H1 (cell line): ENCODE data around the gene GTF2H1. TPM values are rescaled to one million over a fixed set of nuclear protein-coding genes. Genes with fewer than 3 reads are reported as not detected.

Experiments
- CTCF ChIA-PET: fragments of 300-600 bp; sonication (Branson Sonifier 250); formaldehyde crosslinking; loops from one replicate; lab custom pipeline; 2021; ENCODE audit not compliant: partially characterized antibody; lab: Charles Lee
- POLR2A ChIA-PET: fragments of 300-600 bp; sonication (Branson Sonifier 250); formaldehyde crosslinking; loops from one replicate; lab custom pipeline; 2021; ENCODE audit warnings: inconsistent platforms; ENCODE audit not compliant: partially characterized antibody; lab: Charles Lee
- DNase-seq, 2 experiments: peaks; one replicate each; pipeline versions ENCODE4 v3.0.0 to v3.0.0-alpha.2; 2010 to 2022; ENCODE audit warnings: low spot score in 2 of 2, low read depth in 1 of 2, mixed read lengths in 1 of 2
- FAIRE-seq: peaks from 2 replicates; lab custom pipeline; 2011; peaks lifted over from hg19 to GRCh38; lab: Jason Lieb, UNC
- H2AFZ ChIP-seq: 2 replicates; pipeline ENCODE4 v1.8.1; 2012; ENCODE audit warnings: low read length, inconsistent platforms
- H2AK5ac ChIP-seq: 2 replicates; pipeline ENCODE4 v1.6.1; 2013; ENCODE audit warnings: low read depth, low read length
- H2BK120ac ChIP-seq: replicated peaks from 2 replicates; pipeline ENCODE3; 2013; ENCODE audit warnings: low read depth, low read length, inconsistent platforms
- H2BK12ac ChIP-seq: 2 replicates; pipeline ENCODE4 v1.6.1; 2013; ENCODE audit warnings: low read depth, low read length
- H2BK15ac ChIP-seq: 2 replicates; pipeline ENCODE4 v1.6.1; 2013; ENCODE audit warnings: low read length
- H2BK20ac ChIP-seq: 2 replicates; pipeline ENCODE4 v1.6.1; 2013; ENCODE audit warnings: low read length
- H2BK5ac ChIP-seq: 2 replicates; pipeline ENCODE4 v1.6.1; 2013; ENCODE audit warnings: low read depth, low read length
- H3K14ac ChIP-seq: 2 replicates; pipeline ENCODE4 v1.6.1; 2013; ENCODE audit warnings: inconsistent platforms; ENCODE audit not compliant: insufficient read length
- H3K18ac ChIP-seq: 2 replicates; pipeline ENCODE4 v1.6.1; 2013; ENCODE audit warnings: low read length; ENCODE audit errors: extremely low read depth
- H3K23ac ChIP-seq: 2 replicates; pipeline ENCODE4 v1.6.1; 2013; ENCODE audit warnings: inconsistent platforms; ENCODE audit not compliant: insufficient read length
- H3K23me2 ChIP-seq: 2 replicates; pipeline ENCODE4 v1.6.1; 2013; ENCODE audit warnings: low read depth, low read length
- H3K27ac ChIP-seq: 2 replicates; pipeline ENCODE4 v1.6.1; 2011; ENCODE audit warnings: low read depth, low read length, inconsistent platforms
- H3K27me3 ChIP-seq, 4 experiments: replicated peaks in 1 of 4; 1 replicate in 1 of 4; 2 replicates in 3 of 4; pipeline versions ENCODE4 v1.6.1 to v1.8.1; 2011 to 2013; ENCODE audit warnings: low read length in 3 of 4, mild to moderate bottlenecking in 3 of 4, inconsistent platforms in 2 of 4, mixed read lengths in 2 of 4, moderate library complexity in 1 of 4; ENCODE audit not compliant: control insufficient read depth in 3 of 4, insufficient read depth in 3 of 4; ENCODE audit errors: extremely low read depth in 1 of 4
- H3K36me3 ChIP-seq, 4 experiments: 2 replicates each; pipeline versions ENCODE4 v1.6.1 to v1.8.1; 2011 to 2013; ENCODE audit warnings: mild to moderate bottlenecking in 4 of 4, low read length in 3 of 4, moderate library complexity in 2 of 4, control low read depth in 1 of 4, inconsistent platforms in 1 of 4; ENCODE audit not compliant: insufficient read depth in 4 of 4, control insufficient read depth in 2 of 4
- H3K4ac ChIP-seq: replicated peaks from 2 replicates; pipeline ENCODE3; 2013; ENCODE audit warnings: low read length, low read depth, mixed read lengths, inconsistent platforms; ENCODE audit not compliant: insufficient read length
- H3K4me1 ChIP-seq, 4 experiments: replicated peaks in 1 of 4; 1 replicate in 1 of 4; 2 replicates in 3 of 4; pipeline versions ENCODE4 v1.6.1 to v1.8.1; 2011 to 2013; ENCODE audit warnings: low read length in 3 of 4, inconsistent platforms in 2 of 4, mixed read lengths in 1 of 4; ENCODE audit not compliant: insufficient read depth in 4 of 4, control insufficient read depth in 3 of 4
- H3K4me2 ChIP-seq, 2 experiments: 2 replicates each; pipeline versions ENCODE4 v1.6.1 to v1.8.1; 2011 to 2013; ENCODE audit warnings: low read depth in 2 of 2, low read length in 2 of 2, control low read depth in 1 of 2, inconsistent platforms in 1 of 2, mild to moderate bottlenecking in 1 of 2; ENCODE audit not compliant: insufficient read depth in 1 of 2
- H3K4me3 ChIP-seq, 4 experiments: fragments of 200-600, 300-600 bp in 1 of 4; sonication (generic), shearing (Covaris generic), sonication (Bioruptor Twin) in 1 of 4; 2 replicates each; pipeline versions ENCODE4 v1.5.1 to v1.8.1; 2011 to 2016; ENCODE audit warnings: low read length in 4 of 4, low read depth in 3 of 4, control low read depth in 2 of 4, inconsistent platforms in 2 of 4, mild to moderate bottlenecking in 2 of 4, mixed read lengths in 1 of 4, moderate library complexity in 1 of 4; ENCODE audit not compliant: insufficient read depth in 2 of 4; ENCODE audit errors: extremely low read depth in 1 of 4
- H3K56ac ChIP-seq: replicated peaks from 2 replicates; pipeline ENCODE3; 2013; ENCODE audit warnings: low read depth, mild to moderate bottlenecking, mixed read lengths, low read length, inconsistent platforms; ENCODE audit not compliant: insufficient read length
- H3K79me1 ChIP-seq: 2 replicates; pipeline ENCODE4 v1.6.1; 2013; ENCODE audit warnings: low read depth, low read length, control low read depth
- H3K79me2 ChIP-seq, 2 experiments: 2 replicates each; pipeline versions ENCODE4 v1.6.1 to v1.8.1; 2012 to 2013; ENCODE audit warnings: low read length in 2 of 2, mild to moderate bottlenecking in 2 of 2, inconsistent platforms in 1 of 2; ENCODE audit not compliant: insufficient read depth in 2 of 2, control insufficient read depth in 1 of 2
- H3K9ac ChIP-seq, 4 experiments: replicated peaks in 1 of 4; 1 replicate in 1 of 4; 2 replicates in 3 of 4; pipeline versions ENCODE4 v1.6.1 to v1.8.1; 2011 to 2013; ENCODE audit warnings: low read depth in 3 of 4, low read length in 3 of 4, control low read depth in 2 of 4, mild to moderate bottlenecking in 2 of 4, moderate library complexity in 2 of 4, inconsistent platforms in 1 of 4; ENCODE audit errors: extremely low read depth in 1 of 4
- H3K9me3 ChIP-seq, 2 experiments: 2 replicates each; pipeline versions ENCODE4 v1.6.1 to v1.8.1; 2012 to 2013; ENCODE audit warnings: mild to moderate bottlenecking in 2 of 2, moderate library complexity in 2 of 2, control low read depth in 1 of 2, inconsistent platforms in 1 of 2, low read depth in 1 of 2, low read length in 1 of 2, mixed read lengths in 1 of 2; ENCODE audit not compliant: insufficient read depth in 2 of 2
- H4K20me1 ChIP-seq, 2 experiments: replicated peaks in 1 of 2; 2 replicates each; pipeline versions ENCODE3 to v1.8.1; 2011 to 2013; ENCODE audit warnings: inconsistent platforms in 2 of 2, low read length in 2 of 2, mild to moderate bottlenecking in 1 of 2; ENCODE audit not compliant: insufficient read depth in 2 of 2, control insufficient read depth in 1 of 2
- H4K5ac ChIP-seq: 2 replicates; pipeline ENCODE4 v1.6.1; 2013; ENCODE audit warnings: low read length, low read depth, mixed read lengths, inconsistent platforms; ENCODE audit not compliant: insufficient read length
- H4K8ac ChIP-seq: 2 replicates; pipeline ENCODE4 v1.8.0; 2013; ENCODE audit warnings: mild to moderate bottlenecking, moderate library complexity, low read length, inconsistent platforms; ENCODE audit not compliant: insufficient read depth; ENCODE audit errors: extremely low read depth
- H4K91ac ChIP-seq: replicated peaks from 2 replicates; pipeline ENCODE3; 2013; ENCODE audit warnings: low read length, mixed read lengths, inconsistent platforms; ENCODE audit not compliant: insufficient read length
- CEBPB ChIP-seq: IDR thresholded peaks from 2 replicates; pipeline ENCODE4 v1.6.1; 2012; ENCODE audit warnings: low read depth, low read length
- CHD1 ChIP-seq: IDR thresholded peaks from 2 replicates; pipeline ENCODE4 v1.6.1; 2012; ENCODE audit warnings: low read depth, low read length, improper control_type of control experiment
- E2F6 ChIP-seq: IDR thresholded peaks from 2 replicates; pipeline ENCODE4 v1.6.1; 2012; ENCODE audit warnings: inconsistent platforms
- EZH2 ChIP-seq: fragments of 200-600 bp; sonication (generic); IDR thresholded peaks from 2 replicates; pipeline ENCODE4 v1.7.1; 2012; ENCODE audit warnings: low read depth, mild to moderate bottlenecking, moderate library complexity, low read length, inconsistent platforms; ENCODE audit not compliant: severe bottlenecking
- JUND ChIP-seq: IDR thresholded peaks from 2 replicates; pipeline ENCODE4 v1.6.1; 2011; ENCODE audit warnings: mild to moderate bottlenecking, improper control_type of control experiment, low read length
- NANOG ChIP-seq: IDR thresholded peaks from 2 replicates; pipeline ENCODE4 v1.6.1; 2011; ENCODE audit warnings: low read length, low read depth, mild to moderate bottlenecking, inconsistent platforms; ENCODE audit not compliant: insufficient read depth, poor library complexity, severe bottlenecking
- POU5F1 ChIP-seq: IDR thresholded peaks from 2 replicates; pipeline ENCODE4 v1.6.1; 2011; ENCODE audit warnings: low read depth, mild to moderate bottlenecking, low read length, moderate library complexity
- SP1 ChIP-seq: IDR thresholded peaks from 2 replicates; pipeline ENCODE4 v1.6.1; 2011; ENCODE audit warnings: low read depth, low read length
- SP2 ChIP-seq: IDR thresholded peaks from 2 replicates; pipeline ENCODE4 v1.6.1; 2012; ENCODE audit warnings: mild to moderate bottlenecking, low read length, inconsistent platforms
- SP4 ChIP-seq: IDR thresholded peaks from 2 replicates; pipeline ENCODE4 v1.6.1; 2012; ENCODE audit warnings: low read length, inconsistent platforms
- SRF ChIP-seq: IDR thresholded peaks from 2 replicates; pipeline ENCODE4 v1.6.1; 2011; ENCODE audit warnings: mild to moderate bottlenecking, low read depth, low read length, moderate library complexity
- WGBS, 2 experiments: shearing (Covaris generic) in 1 of 2; methylation state at CpG; one replicate each; pipeline versions ENCODE4 v1.1.6 to v1.1.7; 2013 to 2015; ENCODE audit warnings: low lambda C conversion rate in 2 of 2, mixed read lengths in 2 of 2, inconsistent platforms in 1 of 2, low coverage in 1 of 2, missing lambda C conversion rate in 1 of 2; ENCODE audit not compliant: insufficient replicate concordance in 2 of 2, insufficient coverage in 1 of 2, insufficient read length in 1 of 2; ENCODE audit errors: extremely low coverage in 1 of 2, missing lambda C conversion rate in 1 of 2; 5-methylcytosine and 5-hydroxymethylcytosine counted together
- polyA plus RNA-seq, 7 experiments: library from polyadenylated mRNA; depleted of rRNA in 3 of 7; stranded (reverse) in 5 of 7; unstranded in 2 of 7; fragments of >200 nt in 5 of 7; fragments of 200-250 nt in 2 of 7; gene quantifications; 1 replicate in 5 of 7; 2 replicates in 1 of 7; 4 replicates in 1 of 7; pipeline versions ENCODE4 v1.2.1 to v1.2.3, GENCODE V29; 2011 to 2013; ENCODE audit warnings: missing spikeins in 2 of 7, mixed read lengths in 2 of 7
- total RNA-seq: library from RNA; stranded (reverse); fragmentation: NEBNext Ultra II Directional; extraction: Animal tissue kit (Norgen Biotek cat#: 25700); gene quantifications from 2 replicates; pipeline ENCODE4 v1.2.1, GENCODE V29; 2021
- TF ChIP-seq, protein P1 (sequence below): IDR thresholded peaks from 2 replicates; pipeline ENCODE4 v1.6.1; 2011; ENCODE audit warnings: low read length, improper control_type of control experiment

The GTF2H1 gene
- total and polyA plus RNA-seq, 2 of the 8 experiments (the other 6 are each of a cell fraction or from before 2014, with no cell fraction given), result 9.1 to 26.3 TPM

- Histone ChIP-seq H2BK120ac (no peak overlapping the region), H3K9ac (peak overlapping the region in 1 of 4 experiments; percentile 38; a peak in 2 of 7 replicates), H3K56ac (no peak overlapping the region), H4K5ac (no peak overlapping the region), H3K18ac (no peak overlapping the region), H3K27ac (no peak overlapping the region), H4K8ac (no peak overlapping the region), H2AFZ (no peak overlapping the region), H2AK5ac (no peak overlapping the region), H3K14ac (no peak overlapping the region), H2BK15ac (no peak overlapping the region), H4K91ac (no peak overlapping the region), H3K79me2 (peaks cover 14 to 72% of the 10 kb centered on the region in 2 experiments; a peak in 3 of 4 replicates), H3K4me1 (no peaks in the 10 kb centered on the region; a peak in 2 of 7 replicates), H2BK12ac (no peak overlapping the region), H3K27me3 (no peaks in the 10 kb centered on the region), H3K9me3 (no peaks in the 10 kb centered on the region), H3K36me3 (peaks cover 0 to 9% (median 0%) of the 10 kb centered on the region in 4 experiments; a peak in 1 of 8 replicates), H4K20me1 (no peaks in the 10 kb centered on the region), H2BK5ac (no peak overlapping the region), H3K79me1 (no peaks in the 10 kb centered on the region), H3K4me2 (peak overlapping the region; percentile 1 to 89; a peak in 2 of 4 replicates), H3K23me2 (peaks cover 11% of the 10 kb centered on the region), H2BK20ac (no peak overlapping the region), H3K4me3 (0 out of 8 replicates have a peak overlapping the region, but pooled peaks of 1 of the 4 experiments have one; percentile 92), H3K4ac (no peak overlapping the region), H3K23ac (no peak overlapping the region)
- CTCF ChIA-PET, result no interaction called here
- no peak for DNase-seq
- POLR2A ChIA-PET, result no interaction called here
- 100% methylated on average over 1 of the region's 1 CpG; no CpG with 5 or more reads in 1 of the 2 experiments for WGBS, 2 experiments
- no peak for FAIRE-seq
- TF ChIP-seq SRF (no peak), SP2 (no peak), CHD1 (no peak), POU5F1 (no peak), E2F6 (no peak), NANOG (no peak), EZH2 (no peak), CEBPB (no peak), JUND (no peak), SP1 (no peak), SP4 (no peak)
- TF ChIP-seq, protein P1, sequence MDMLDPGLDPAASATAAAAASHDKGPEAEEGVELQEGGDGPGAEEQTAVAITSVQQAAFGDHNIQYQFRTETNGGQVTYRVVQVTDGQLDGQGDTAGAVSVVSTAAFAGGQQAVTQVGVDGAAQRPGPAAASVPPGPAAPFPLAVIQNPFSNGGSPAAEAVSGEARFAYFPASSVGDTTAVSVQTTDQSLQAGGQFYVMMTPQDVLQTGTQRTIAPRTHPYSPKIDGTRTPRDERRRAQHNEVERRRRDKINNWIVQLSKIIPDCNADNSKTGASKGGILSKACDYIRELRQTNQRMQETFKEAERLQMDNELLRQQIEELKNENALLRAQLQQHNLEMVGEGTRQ, result no peak
These were observed 2.0 kb downstream of the GTF2H1 start for GRCh38 chr11:18324381-18324780.
